Measurements from ENCODE around the gene TMEM14B.

GRCh38 chr6:10791673-10792072, 44.1 kb downstream of the TMEM14B start:
- no peak for TF ChIP-seq ZC3H10 (CRISPR knock-in tag; IDR thresholded peaks at IDR 0.05)
- no peak for TF ChIP-seq ZNF565 (CRISPR knock-in tag; conservative IDR thresholded peaks at IDR 0.05; ENCODE audit: low read depth)
- TF ChIP-seq PPARA (CRISPR knock-in tag; IDR thresholded peaks at IDR 0.05; ENCODE audit: borderline replicate concordance): no peak
- no peak for TF ChIP-seq ISL1 (CRISPR knock-in tag; IDR thresholded peaks at IDR 0.05)
- TF ChIP-seq CREB5 (CRISPR knock-in tag; IDR thresholded peaks at IDR 0.05; ENCODE audit: low read depth): no peak
- no peak for TF ChIP-seq PATZ1 (CRISPR knock-in tag; IDR thresholded peaks at IDR 0.05; ENCODE audit: borderline replicate concordance)
- no peak for TF ChIP-seq CSDC2 (CRISPR knock-in tag; IDR thresholded peaks at IDR 0.05)
- TF ChIP-seq ARNTL (CRISPR knock-in tag; IDR thresholded peaks at IDR 0.05; ENCODE audit: borderline replicate concordance, low read depth): no peak
- TF ChIP-seq TCF4 (CRISPR knock-in tag; IDR thresholded peaks at IDR 0.05; ENCODE audit: borderline replicate concordance): no peak
